GM12878 (cell line): ENCODE data around the gene OTUD5. TPM values are rescaled to one million over a fixed set of nuclear protein-coding genes. Genes with fewer than 3 reads are reported as not detected.

Source experiments
- ETV6 ChIP-seq, 2 experiments: fragments of 450-650 bp in 1 of 2; IDR thresholded peaks in 1 of 2; conservative IDR thresholded peaks in 1 of 2; 2 replicates each; pipeline ENCODE4 v1.6.1; 2014; ENCODE audit warnings: antibody characterized with exemption in 1 of 2, borderline replicate concordance in 1 of 2, low read depth in 1 of 2, mild to moderate bottlenecking in 1 of 2, moderate library complexity in 1 of 2
- NFYB ChIP-seq: IDR thresholded peaks from 2 replicates; pipeline ENCODE4 v1.6.1; 2011; ENCODE audit warnings: low read depth, mild to moderate bottlenecking, low read length, improper control_type of control experiment, moderate library complexity; ENCODE audit not compliant: insufficient read depth
- NR2C2 ChIP-seq: IDR thresholded peaks from 2 replicates; pipeline ENCODE4 v1.6.1; 2011; ENCODE audit warnings: borderline replicate concordance, low read depth; ENCODE audit not compliant: control insufficient read depth, insufficient read length
- SP1 ChIP-seq: IDR thresholded peaks from one replicate; pipeline ENCODE4 v1.6.1; 2011; ENCODE audit warnings: low read depth, low read length
- SRF ChIP-seq, 2 experiments: IDR thresholded peaks; 2 replicates each; pipeline ENCODE4 v1.6.1; 2011; ENCODE audit warnings: low read depth in 2 of 2, low read length in 2 of 2, mild to moderate bottlenecking in 1 of 2, moderate library complexity in 1 of 2
- STAT3 ChIP-seq: IDR thresholded peaks from 2 replicates; pipeline ENCODE4 v1.6.1; 2011; ENCODE audit warnings: low read depth, low read length, improper control_type of control experiment
- polyA plus RNA-seq, 11 experiments: library from polyadenylated mRNA; depleted of rRNA in 4 of 11; unstranded in 6 of 11; stranded (reverse) in 5 of 11; fragments of >200 nt; fragmentation: Nextera tagmentation in 4 of 11; fragmentation: Illumina TruSeq in 1 of 11; extraction: Ambion mirVana in 4 of 11; extraction: Trizol in 1 of 11; gene quantifications; 1 replicate in 1 of 11; 2 replicates in 10 of 11; pipeline versions ENCODE4 v1.2.1 to v1.2.3, GENCODE V29; 2011 to 2016; ENCODE audit warnings: inconsistent platforms in 2 of 11, missing spikeins in 2 of 11, low read depth in 1 of 11
- total RNA-seq, 4 experiments: library from RNA; depleted of rRNA in 3 of 4; stranded (reverse); fragments of >200 nt in 3 of 4; fragmentation: Illumina TruSeq in 1 of 4; extraction: Trizol in 1 of 4; gene quantifications; 2 replicates each; pipeline versions ENCODE4 v1.2.1 to v1.2.3, GENCODE V29; 2013 to 2021
- TF ChIP-seq, protein P1 (sequence below): fragments of 150-350 bp; IDR thresholded peaks from 2 replicates; pipeline ENCODE4 v1.6.1; 2016; ENCODE audit warnings: low read depth, low read length
- TF ChIP-seq, protein P2 (sequence below): IDR thresholded peaks from 2 replicates; pipeline ENCODE4 v1.6.1; 2012; ENCODE audit warnings: mild to moderate bottlenecking, low read depth, low read length
- TF ChIP-seq, protein P3 (sequence below): fragments of 450-650 bp; IDR thresholded peaks from 2 replicates; pipeline ENCODE4 v1.6.1; 2017; ENCODE audit warnings: antibody characterized with exemption, mild to moderate bottlenecking, moderate library complexity

OTUD5 gene
- total and polyA plus RNA-seq, 10 of the 15 experiments (the other 5 are each of a cell fraction or from before 2014, with no cell fraction given) = 2.0 to 50.3 (median 22.7) TPM

DNA sequence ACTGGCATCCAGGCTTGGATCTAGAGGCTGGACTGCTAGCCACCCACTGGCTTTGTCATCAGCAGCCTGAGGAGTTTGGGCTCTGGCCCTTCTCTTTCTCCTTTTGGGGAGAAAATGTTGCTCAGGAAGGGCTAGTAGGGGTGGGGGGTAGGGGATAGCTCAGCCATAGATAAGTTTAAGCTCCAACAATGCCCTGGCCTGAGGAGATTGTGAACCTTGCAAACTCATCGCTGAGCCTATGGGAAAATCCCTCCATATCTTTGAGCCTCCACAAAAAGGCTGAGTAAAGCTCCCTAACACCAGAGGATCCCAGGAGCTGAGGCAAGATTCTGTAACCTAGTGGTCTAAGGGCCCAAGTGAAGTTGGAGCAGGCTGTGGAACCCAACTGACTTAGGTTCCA, 8.8 kb downstream of the OTUD5 start (continued):
- TF ChIP-seq, protein P1, sequence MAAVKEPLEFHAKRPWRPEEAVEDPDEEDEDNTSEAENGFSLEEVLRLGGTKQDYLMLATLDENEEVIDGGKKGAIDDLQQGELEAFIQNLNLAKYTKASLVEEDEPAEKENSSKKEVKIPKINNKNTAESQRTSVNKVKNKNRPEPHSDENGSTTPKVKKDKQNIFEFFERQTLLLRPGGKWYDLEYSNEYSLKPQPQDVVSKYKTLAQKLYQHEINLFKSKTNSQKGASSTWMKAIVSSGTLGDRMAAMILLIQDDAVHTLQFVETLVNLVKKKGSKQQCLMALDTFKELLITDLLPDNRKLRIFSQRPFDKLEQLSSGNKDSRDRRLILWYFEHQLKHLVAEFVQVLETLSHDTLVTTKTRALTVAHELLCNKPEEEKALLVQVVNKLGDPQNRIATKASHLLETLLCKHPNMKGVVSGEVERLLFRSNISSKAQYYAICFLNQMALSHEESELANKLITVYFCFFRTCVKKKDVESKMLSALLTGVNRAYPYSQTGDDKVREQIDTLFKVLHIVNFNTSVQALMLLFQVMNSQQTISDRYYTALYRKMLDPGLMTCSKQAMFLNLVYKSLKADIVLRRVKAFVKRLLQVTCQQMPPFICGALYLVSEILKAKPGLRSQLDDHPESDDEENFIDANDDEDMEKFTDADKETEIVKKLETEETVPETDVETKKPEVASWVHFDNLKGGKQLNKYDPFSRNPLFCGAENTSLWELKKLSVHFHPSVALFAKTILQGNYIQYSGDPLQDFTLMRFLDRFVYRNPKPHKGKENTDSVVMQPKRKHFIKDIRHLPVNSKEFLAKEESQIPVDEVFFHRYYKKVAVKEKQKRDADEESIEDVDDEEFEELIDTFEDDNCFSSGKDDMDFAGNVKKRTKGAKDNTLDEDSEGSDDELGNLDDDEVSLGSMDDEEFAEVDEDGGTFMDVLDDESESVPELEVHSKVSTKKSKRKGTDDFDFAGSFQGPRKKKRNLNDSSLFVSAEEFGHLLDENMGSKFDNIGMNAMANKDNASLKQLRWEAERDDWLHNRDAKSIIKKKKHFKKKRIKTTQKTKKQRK = no peak
- no peak for TF ChIP-seq NFYB
- no peak for TF ChIP-seq SP1
- no peak for TF ChIP-seq ETV6 (conservative IDR thresholded peaks at IDR 0.05 in 1 of 2, IDR thresholded peaks at IDR 0.05 in 1 of 2; ENCODE audit: borderline replicate concordance in 1 of 2, low read depth in 1 of 2)
- TF ChIP-seq, protein P2, sequence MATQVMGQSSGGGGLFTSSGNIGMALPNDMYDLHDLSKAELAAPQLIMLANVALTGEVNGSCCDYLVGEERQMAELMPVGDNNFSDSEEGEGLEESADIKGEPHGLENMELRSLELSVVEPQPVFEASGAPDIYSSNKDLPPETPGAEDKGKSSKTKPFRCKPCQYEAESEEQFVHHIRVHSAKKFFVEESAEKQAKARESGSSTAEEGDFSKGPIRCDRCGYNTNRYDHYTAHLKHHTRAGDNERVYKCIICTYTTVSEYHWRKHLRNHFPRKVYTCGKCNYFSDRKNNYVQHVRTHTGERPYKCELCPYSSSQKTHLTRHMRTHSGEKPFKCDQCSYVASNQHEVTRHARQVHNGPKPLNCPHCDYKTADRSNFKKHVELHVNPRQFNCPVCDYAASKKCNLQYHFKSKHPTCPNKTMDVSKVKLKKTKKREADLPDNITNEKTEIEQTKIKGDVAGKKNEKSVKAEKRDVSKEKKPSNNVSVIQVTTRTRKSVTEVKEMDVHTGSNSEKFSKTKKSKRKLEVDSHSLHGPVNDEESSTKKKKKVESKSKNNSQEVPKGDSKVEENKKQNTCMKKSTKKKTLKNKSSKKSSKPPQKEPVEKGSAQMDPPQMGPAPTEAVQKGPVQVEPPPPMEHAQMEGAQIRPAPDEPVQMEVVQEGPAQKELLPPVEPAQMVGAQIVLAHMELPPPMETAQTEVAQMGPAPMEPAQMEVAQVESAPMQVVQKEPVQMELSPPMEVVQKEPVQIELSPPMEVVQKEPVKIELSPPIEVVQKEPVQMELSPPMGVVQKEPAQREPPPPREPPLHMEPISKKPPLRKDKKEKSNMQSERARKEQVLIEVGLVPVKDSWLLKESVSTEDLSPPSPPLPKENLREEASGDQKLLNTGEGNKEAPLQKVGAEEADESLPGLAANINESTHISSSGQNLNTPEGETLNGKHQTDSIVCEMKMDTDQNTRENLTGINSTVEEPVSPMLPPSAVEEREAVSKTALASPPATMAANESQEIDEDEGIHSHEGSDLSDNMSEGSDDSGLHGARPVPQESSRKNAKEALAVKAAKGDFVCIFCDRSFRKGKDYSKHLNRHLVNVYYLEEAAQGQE = no peak
- TF ChIP-seq, protein P3, sequence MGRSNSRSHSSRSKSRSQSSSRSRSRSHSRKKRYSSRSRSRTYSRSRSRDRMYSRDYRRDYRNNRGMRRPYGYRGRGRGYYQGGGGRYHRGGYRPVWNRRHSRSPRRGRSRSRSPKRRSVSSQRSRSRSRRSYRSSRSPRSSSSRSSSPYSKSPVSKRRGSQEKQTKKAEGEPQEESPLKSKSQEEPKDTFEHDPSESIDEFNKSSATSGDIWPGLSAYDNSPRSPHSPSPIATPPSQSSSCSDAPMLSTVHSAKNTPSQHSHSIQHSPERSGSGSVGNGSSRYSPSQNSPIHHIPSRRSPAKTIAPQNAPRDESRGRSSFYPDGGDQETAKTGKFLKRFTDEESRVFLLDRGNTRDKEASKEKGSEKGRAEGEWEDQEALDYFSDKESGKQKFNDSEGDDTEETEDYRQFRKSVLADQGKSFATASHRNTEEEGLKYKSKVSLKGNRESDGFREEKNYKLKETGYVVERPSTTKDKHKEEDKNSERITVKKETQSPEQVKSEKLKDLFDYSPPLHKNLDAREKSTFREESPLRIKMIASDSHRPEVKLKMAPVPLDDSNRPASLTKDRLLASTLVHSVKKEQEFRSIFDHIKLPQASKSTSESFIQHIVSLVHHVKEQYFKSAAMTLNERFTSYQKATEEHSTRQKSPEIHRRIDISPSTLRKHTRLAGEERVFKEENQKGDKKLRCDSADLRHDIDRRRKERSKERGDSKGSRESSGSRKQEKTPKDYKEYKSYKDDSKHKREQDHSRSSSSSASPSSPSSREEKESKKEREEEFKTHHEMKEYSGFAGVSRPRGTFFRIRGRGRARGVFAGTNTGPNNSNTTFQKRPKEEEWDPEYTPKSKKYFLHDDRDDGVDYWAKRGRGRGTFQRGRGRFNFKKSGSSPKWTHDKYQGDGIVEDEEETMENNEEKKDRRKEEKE = no peak
- TF ChIP-seq STAT3 = no peak
- no peak for TF ChIP-seq NR2C2
- TF ChIP-seq SRF (IDR thresholded peaks at IDR 0.05; ENCODE audit: low read depth in 2 of 2, low read length in 2 of 2) = no peak
- TF ChIP-seq, all 136 proteins: peak for 0
